HG03064 (cell line): ENCODE measurements around the gene KIF3A.

Experiments
- ATAC-seq: cut with Tn5 transposase; IDR thresholded peaks from one replicate; pipeline ENCODE4 v1.9.1; 2021; ENCODE audit warnings: low read depth; ENCODE audit not compliant: unreplicated experiment

The KIF3A gene

GRCh38 chr5:132679717-132680380 is 57.5 kb downstream of the KIF3A start:
- no peak for ATAC-seq

- ATAC-seq: no peak
Measured at GRCh38 chr5:132679166-132679565, 58.2 kb downstream of the KIF3A start.

- ATAC-seq: no peak
Measured at GRCh38 chr5:132678735-132679134, 58.6 kb downstream of the KIF3A start.

GRCh38 chr5:132677682-132678400 is 59.5 kb downstream of the KIF3A start:
- ATAC-seq: no peak

- no peak for ATAC-seq
Measured at GRCh38 chr5:132677191-132677590, 60.2 kb downstream of the KIF3A start.

GRCh38 chr5:132675936-132676689 is 61.2 kb downstream of the KIF3A start:
- no peak for ATAC-seq

- peak; percentile 78 for ATAC-seq
Measured at GRCh38 chr5:132674671-132675506, 62.5 kb downstream of the KIF3A start.

- ATAC-seq: no peak
Measured at GRCh38 chr5:132673939-132674630, 63.3 kb downstream of the KIF3A start, which contains the start of gene IL4. TSS of gene IL4 (plus strand) at chr5:132673989. CDS start at chr5:132674051, 62 bp downstream.

GRCh38 chr5:132673488-132673887 is 63.9 kb downstream of the KIF3A start:
- ATAC-seq: no peak

GRCh38 chr5:132671000-132671399 is 66.3 kb downstream of the KIF3A start:
- ATAC-seq: no peak

- ATAC-seq: no peak
Measured at GRCh38 chr5:132669966-132670882, 67.1 kb downstream of the KIF3A start.

- ATAC-seq: no peak
Measured at GRCh38 chr5:132669455-132669820, 67.9 kb downstream of the KIF3A start.

GRCh38 chr5:132668706-132669454 is 68.5 kb downstream of the KIF3A start:
- no peak for ATAC-seq

GRCh38 chr5:132667761-132668705 is 69.3 kb downstream of the KIF3A start:
- no peak for ATAC-seq

GRCh38 chr5:132667309-132667708 is 70.0 kb downstream of the KIF3A start:
- no peak for ATAC-seq

GRCh38 chr5:132666310-132667123 is 70.8 kb downstream of the KIF3A start:
- no peak for ATAC-seq
